GM18499 (cell line): ENCODE data around the gene COL2A1.

ENCODE experiments used
- ATAC-seq: cut with Tn5 transposase; IDR thresholded peaks from one replicate; pipeline ENCODE4 v1.9.1; 2021; ENCODE audit warnings: moderate number of reproducible peaks; ENCODE audit not compliant: insufficient read depth, unreplicated experiment

The COL2A1 gene

DNA sequence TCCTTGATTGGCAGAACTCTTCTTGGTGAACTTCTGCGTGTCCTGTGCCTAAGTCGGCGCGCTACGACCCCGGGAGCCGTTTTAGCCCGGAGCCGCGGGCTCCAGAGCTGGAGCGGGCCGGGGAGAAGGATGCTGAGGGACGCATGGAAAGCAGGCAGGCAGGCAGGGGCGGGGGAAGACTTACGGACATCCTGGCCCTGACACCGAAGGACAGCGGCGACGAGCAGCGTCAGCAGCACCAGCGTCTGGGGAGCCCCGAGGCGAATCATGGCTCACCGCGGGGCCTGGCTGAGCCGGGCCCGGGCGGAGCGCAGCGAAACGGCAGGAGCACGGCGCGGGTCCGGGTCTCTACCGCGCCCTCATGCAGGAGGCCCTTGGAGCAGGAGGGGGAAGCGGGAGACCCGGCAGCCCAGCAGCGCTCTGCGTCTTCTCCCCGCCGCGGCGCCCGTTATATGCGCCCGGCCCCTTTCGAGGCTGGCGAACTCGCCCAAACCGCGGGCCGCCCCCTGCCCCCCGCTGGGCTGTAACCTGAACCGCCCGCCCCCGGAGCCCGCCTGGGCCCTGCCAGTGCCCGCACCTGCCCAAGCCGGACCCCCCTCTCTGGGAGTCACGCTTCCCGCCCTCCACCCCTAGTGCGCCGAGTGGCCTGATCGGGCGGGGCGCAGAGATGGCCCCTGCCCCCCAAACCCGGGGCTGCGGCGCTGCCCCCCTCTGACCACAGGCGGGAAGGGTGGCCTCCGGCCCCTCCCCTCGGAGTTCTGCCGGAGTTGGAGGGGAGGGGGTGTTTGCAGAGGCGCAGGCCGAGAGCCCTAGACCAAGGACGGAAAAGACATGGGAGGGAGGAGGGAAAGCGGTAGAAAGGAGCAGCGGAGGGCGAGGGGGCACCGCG is at the start of gene COL2A1:
Gene COL2A1, minus strand, starts transcription at position 424 of the 889 bp plus-strand sequence. Its CDS starts 155 bp downstream, at position 269.
- no peak for ATAC-seq

- no peak for ATAC-seq
These were observed 49.6 kb upstream of the COL2A1 start for GRCh38 chr12:48053883-48054282.

DNA sequence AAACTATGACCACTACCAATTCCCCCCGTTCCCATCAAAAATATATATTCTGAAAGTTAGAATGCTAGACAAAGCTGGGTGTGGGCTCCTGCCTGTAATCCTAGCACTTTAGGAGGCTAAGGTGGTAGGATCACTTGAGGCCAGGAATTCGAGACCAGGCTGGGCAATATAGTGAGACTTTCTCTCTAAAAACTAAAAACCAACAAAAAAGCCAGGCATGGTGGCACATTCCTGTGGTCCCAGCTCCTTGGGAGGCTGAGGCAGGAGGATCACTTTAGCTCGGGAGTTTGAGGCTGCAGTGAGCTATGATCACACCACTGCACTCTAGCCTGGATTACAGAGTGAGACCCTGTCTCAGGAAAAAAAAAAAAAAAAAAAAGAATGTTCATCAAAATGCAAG is 48.8 kb upstream of the COL2A1 start:
- no peak for ATAC-seq

DNA sequence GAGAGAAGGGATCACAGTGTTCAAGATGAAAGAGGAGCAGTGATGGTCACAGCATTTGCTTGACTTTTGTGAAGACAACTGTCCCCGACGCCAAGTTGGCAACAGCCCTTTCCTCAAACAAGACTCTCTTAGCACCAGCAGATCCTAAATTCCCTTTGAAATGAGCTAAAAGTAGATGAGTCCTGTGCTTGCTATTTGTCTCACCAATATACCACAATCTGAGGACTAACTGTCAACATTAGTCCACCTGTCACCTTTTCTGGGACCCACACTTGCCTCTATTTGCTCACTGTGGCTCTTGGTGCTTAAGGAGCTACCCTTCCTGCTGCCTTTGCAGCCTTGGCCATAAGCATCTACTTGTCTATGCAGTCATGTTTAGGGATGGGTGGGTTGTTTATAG is 47.4 kb upstream of the COL2A1 start:
- ATAC-seq: no peak

DNA sequence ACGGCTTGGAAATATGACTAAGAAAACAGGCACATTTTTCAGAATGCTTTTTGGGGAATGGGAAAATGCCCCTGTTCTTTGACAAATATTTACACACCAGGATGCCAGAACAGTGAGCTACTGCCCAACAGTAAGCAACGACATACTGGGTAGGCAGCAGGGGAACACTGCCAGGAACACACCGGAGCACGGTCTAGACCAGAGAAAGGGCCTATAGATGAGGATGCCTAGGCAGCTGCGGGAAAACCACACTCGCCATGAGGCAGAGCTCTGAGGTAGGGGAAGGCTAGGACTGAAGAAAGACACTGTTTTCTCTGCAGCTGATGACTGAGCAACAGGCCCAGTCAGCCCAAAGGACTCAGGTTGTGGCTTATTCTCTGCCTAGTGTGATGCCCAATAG is 45.9 kb upstream of the COL2A1 start:
- ATAC-seq: no peak

DNA sequence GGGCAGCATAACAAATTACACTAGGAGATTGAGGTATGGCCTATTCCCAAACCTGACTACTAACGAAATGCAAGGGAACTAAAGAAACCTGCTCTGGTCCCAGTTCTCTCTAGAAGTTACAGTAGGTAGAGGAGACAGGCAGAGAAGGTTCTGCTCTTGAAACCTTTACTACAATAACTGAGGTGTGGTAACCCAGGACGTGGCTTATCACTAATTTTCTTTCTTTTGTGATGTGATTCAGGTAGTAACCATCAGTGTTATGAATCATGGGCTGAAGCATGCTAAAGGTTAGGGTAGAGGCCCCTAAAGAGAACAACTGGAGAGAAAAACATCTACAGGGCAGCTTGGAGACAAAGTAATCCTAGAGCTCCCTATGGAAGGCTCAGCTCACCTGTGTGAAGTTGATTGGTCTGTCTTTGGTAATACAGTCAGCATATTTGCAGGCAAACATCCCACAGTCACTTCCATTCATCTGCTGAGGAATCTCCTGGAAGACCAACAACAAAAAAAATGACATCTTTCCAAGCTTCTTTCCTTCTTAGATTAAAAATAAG is 41.8 kb upstream of the COL2A1 start:
- ATAC-seq: no peak

GRCh38 chr12:48045061-48045846 is 41.0 kb upstream of the COL2A1 start:
- no peak for ATAC-seq

- no peak for ATAC-seq
These were observed 40.1 kb upstream of the COL2A1 start for GRCh38 chr12:48044396-48044795.

DNA sequence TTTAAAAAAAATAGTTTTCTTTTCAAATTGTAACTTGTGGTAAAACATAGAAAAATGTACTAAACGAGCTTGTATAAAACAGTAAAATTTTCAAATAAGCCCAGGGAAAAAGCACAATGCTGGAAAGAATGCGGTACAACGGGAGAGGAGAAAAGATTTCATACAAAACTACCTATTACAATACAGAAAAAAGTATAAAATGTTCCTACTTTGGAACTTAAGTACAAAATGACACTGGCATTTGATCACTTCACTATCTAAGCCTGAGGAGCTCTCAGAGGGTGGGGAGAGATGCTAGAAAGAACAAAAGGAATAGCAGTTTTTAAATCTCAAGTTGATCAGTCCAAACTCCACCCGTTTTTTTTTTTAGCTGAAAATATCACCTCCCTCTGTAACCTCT is 39.5 kb upstream of the COL2A1 start:
- ATAC-seq: no peak

DNA sequence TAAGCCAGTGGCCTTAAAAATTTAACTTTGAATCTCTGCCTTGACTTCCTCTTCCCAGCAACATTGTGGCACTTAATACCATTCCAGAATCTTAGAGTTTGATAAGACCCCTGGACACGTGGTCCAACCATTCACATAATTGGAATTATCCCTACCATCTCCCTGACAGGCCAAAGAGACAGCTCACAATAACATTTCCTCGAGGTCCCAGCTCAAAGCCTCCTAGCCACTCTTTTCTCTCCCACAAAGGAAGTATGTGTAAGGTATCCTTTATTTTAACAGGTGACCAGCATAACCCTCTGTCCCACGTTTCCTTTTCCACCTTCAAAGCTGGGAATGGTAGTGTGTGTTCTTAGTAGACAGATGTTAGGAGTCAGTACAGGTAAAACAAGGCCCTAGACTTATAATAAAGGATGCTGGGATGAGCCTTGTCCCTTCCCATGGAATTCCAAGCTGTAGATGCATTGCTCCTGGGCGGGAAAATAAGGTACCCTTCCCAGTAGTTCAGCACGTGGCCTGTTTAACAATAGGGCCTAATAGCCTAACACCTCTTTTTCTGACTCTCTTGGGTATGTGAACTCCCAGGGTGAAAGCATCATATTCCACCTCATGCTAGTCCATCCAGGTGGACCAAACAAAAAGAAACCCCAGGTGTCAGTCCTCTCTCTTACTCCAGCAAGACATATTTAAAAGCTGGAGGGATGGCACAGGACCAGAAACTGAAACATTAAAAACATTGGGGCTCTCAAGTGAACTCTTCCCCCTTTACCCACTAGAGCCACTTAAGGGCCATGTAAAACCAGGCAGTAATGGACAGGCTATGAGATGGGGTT is 37.5 kb upstream of the COL2A1 start:
- no peak for ATAC-seq

DNA sequence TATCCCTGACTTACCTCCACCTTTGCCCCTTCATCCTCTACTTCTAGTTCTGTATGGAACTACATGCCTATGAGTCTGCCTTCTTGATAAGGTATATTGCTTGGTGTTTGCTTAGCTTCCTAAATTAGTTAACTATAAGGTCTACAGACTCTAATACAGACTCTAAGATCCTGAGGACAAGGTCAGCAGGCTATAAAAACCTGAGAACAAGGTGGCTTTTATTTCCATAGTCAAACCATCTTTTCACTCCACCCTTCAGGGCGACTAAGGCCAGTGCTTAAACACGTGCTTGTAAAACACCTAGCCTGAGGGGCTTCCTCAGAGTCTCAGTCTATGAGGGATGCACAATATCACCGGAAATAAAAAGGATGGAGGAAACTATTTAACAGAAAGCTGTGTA is 36.1 kb upstream of the COL2A1 start:
- no peak for ATAC-seq

- no peak for ATAC-seq
These were observed 34.9 kb upstream of the COL2A1 start for GRCh38 chr12:48039151-48039550.

- no peak for ATAC-seq
These were observed 33.8 kb upstream of the COL2A1 start for GRCh38 chr12:48038085-48038484.

DNA sequence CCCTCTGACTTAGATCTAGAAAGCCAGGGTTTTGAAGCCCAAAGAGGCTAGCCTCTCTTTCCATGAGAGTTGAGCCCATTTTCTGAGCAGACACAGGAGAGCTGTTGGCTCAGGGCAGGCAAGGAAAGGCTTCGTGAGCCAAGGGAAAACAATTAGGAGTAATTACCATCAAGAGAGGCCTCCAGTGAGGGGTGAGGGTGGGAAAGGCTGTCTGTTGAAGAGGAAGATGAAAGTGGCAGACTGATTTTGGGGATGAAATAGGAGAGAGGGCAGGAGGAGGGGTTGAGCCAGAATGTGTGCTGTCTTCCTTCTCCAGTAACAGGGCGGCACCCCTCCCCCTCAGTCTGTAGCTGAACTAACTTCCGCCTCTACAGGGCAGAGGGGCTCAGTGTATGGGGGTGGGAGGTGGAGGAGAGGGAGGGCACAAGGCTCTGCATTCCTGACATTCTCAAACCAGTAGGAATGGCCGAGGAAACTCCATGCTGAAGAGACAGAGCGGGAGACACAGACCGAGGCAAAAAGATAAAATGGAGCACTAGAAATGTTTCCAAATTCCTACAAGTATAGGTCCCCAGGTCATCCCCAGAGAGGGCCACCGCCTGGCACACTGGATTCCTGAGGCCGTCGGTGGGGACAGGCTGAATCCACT is 33.1 kb upstream of the COL2A1 start:
- no peak for ATAC-seq

DNA sequence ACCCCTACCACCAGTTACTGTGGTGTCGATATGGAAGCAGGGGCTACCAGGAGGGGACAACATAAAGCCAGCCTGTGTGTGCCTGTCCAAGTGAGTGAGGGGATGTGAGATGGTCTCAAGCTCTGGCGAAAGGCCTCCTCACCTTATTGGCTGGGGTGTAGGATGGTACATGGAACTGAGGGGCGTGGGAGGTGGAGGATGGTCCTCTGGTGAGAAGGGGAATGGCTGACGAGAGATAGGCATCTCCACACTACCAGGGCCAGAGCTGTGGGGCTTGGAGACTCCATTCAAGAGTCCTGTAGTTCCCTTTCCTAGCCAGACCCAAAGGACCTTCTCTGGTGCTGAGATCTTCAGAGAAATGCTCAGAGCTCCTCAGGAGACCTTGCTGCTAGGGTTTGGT is 32.5 kb upstream of the COL2A1 start:
- no peak for ATAC-seq

- ATAC-seq: no peak
These were observed 30.8 kb upstream of the COL2A1 start for GRCh38 chr12:48034835-48035805.

DNA sequence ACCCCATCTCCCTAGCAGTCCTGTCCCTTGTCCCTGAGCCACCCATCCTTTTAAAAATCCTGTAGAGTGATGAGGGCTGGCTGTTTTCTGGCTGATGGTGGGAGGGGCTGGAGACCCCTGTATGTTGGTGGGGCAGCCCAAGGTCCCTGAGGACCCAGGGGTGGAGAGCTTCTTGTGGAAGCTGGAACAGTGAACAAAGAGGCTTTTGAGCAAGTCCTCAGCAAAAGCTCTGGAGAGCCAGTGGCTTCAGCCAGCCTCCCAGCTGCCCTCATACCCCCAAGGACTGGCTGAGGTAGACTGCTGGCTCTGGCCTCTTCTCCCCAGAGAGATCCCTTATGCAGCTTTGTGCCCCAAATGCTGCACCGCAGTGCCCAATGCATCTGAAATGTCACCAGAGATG is 29.2 kb upstream of the COL2A1 start:
- no peak for ATAC-seq

DNA sequence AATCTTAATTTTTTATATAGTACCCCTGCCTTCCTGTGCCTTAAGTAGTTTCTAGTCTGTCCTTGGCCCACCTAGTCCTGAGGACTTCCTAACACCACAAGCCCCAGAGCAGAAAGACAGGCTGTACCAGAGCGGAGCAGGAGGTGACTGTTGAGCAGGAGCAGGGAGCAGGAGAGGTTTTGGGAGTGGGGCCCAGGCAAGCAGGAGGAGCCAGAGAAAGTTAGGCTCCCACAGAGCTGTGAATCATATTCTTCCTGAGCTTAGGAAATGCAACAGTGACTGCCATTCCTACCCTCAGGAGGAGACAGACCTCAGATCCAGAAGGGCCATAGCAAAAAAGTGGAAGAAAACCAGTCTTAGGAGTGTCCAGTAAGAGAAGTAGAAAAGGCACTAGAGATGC is 28.3 kb upstream of the COL2A1 start:
- no peak for ATAC-seq
